Cortex of kidney (tissue), 1 donor: Measurements from ENCODE around the gene ORC4.
"Not testable (repeated sequence)": the region's sequence is repeated elsewhere in the genome, so short reads cannot be mapped to it uniquely, and the experiment has no call there.

Experiments
- DNase-seq: peaks from one replicate; lab custom pipeline; 2025; lab: John Stamatoyannopoulos, UW

ORC4 gene

DNA sequence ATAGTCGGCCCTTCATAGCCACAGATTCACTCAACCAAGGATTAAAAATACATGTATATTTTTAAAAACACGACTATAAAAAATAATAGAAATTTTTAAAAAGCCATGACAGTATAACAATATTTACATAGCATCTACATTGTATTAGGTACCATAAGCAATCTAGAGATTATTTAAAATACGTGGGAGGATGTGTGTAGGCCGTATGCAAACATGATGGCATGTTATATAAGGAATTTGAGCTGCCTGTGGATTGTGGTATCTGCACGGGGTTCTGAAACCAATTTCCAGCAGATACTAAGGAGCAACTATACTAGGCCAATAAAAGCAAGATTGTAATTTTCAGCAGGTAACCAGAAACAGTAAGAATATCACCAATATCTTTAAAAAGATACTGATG lies 5.9 kb downstream of the ORC4 start:
- no peak for DNase-seq

DNA sequence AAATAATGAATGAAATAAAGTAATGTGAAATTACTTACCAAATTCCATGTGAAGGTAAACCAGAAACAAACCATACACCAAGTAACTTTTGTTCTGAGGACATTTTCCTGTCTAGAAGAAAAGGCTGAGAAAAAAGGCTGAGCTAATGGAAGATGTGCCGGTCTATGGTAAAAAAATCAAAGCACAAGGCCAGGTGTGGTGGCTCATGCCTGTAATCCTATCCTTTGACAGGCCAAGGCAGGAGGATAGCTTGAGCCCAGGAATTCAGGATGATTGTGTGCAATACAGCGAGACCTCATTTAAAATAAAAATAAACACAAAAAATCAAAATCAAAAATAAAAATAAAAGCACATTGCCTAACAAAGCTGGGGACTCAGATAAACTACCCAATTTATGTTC lies 6.7 kb downstream of the ORC4 start:
- no peak for DNase-seq

- DNase-seq: not testable (repeated sequence)
These were observed 12.1 kb downstream of the ORC4 start for GRCh38 chr2:148008411-148008810.

DNA sequence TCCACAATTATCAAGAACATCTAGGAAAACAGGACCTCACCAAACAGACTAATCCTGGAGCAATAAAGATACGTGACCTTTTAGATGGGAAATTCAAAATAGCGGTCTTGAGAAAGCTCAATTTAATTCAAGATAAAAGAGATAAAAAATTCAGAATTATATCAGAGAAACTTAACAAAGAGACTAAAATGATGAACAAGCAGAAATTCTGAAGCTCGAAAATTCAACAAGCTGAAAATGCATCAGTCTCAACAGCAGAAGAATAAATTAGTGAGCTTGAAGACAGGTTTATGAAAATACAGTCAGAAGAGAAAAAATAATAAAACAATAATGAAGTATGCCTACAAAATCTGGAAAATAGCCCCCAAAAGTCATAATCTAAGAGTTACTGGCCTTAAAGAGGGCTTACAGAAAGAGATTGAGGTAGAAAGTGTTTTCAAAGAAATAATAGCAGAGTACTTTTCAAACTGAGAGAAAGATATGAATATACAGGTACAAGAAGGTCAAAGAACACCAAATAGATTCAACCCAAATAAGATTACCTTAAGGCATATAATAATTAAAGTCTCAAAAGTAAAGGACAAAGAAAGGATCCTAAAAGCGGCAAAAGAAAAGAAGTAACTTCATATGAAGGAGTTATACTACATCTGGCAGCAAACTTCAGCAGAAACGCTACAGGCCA lies 13.2 kb downstream of the ORC4 start:
- no peak for DNase-seq

- no peak for DNase-seq
These were observed 14.1 kb downstream of the ORC4 start for GRCh38 chr2:148006249-148007007.

GRCh38 chr2:148002420-148002819 lies 18.1 kb downstream of the ORC4 start:
- not testable (repeated sequence) for DNase-seq

DNA sequence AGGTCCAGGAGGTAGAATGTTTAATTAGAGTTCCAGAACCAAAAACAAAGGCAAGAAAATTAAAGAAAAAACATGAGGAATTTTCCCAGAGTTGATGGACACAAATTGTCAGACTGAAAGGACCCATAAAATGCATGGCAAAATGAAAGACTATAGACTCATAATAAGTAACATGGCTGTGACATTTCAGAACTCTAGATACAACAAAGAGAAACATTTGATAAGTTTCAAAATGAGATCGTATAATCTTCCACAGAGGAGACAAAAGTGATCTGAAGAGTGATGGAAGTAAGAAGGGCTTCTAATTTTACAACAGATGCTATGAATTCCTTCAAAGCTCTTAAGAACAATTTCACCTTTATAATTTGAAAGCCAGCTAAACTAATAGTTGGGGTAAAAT lies 20.4 kb downstream of the ORC4 start:
- no peak for DNase-seq

- DNase-seq: no peak
These were observed 21.4 kb downstream of the ORC4 start for GRCh38 chr2:147999126-147999525.

DNA sequence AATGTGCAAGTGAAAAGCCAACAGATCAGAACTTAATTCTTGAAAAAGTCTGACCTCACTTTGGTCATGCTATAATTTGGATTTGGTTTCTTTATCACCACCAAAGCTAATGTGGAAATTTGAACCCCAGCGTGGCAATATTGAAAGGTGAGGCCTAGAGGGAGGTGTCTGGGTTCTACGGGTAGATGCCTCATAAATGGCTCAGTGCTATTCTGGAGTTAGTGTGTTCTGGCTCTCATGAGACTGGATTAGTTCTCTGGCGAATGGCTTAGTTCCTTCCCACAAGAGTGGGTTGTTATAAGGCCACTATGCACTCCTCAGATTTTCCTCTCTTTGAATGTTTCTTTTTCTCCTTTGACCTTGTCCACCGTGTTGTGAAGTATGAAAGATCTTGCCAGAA lies 22.3 kb downstream of the ORC4 start:
- DNase-seq: no peak

DNA sequence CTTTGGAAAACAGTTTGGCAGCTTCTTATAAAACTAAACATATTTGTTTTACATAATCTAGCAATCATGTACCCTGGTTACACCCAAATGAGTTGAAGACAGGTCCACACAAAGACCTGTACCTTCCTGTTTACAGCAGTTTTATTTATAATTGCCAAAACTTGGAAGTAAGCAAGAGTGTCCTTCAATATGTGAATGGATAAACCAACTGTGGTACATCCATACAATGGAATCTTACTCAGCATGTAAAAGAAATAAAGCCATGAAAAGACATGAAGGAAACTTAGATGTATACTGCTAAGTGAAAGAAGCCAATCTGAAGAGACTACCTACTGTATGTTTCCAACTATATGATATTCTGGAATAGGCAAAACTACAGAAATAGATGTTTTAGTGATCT lies 23.7 kb downstream of the ORC4 start:
- DNase-seq: no peak

- DNase-seq: not testable (repeated sequence)
These were observed 25.6 kb downstream of the ORC4 start for GRCh38 chr2:147994965-147995364.

DNA sequence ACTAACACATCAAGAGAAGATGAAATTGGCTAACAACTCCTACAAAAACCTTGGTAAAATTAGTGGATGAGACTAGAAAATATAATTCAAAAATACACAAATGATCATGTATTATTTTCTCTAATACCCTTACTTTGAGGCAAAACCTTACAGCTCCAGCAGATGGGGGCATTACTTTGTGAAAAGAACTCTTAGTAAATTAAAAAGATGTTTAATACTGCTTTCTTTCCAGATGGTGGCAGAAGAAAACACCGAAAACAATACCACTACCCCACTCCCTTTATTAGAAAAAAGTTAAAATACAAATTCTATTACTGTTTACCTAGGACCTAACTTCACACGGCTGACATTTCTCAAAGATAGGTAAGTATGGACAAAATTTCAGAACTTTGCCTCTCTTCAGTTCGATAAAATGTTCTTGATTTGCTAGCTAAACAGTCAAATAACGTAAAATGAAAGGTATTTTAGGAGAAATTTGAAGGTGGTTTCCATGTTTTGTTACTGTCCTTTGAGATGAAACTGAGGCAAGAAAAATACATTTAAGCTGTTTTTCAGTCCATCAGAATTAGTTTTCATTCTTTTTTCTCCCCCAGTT lies 30.6 kb downstream of the ORC4 start:
- no peak for DNase-seq

DNA sequence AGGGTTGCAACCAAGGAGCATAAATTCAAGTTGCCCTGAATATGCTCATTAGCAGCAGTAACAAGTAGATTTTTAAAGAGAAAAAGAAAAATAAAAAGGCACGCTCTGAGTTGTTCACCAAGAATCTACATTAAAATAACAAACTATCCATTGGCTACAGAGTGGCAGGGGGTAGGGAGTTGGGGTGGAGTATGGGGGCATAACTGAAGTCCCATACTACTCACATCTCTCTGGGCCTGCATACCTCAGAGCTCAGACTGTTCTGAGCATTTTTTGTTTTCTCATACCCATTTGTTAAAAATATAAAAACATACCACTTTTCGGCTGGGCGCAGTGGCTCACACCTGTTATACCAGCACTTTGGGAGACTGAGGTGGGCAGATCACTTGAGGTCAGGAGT lies 31.4 kb downstream of the ORC4 start:
- no peak for DNase-seq

DNA sequence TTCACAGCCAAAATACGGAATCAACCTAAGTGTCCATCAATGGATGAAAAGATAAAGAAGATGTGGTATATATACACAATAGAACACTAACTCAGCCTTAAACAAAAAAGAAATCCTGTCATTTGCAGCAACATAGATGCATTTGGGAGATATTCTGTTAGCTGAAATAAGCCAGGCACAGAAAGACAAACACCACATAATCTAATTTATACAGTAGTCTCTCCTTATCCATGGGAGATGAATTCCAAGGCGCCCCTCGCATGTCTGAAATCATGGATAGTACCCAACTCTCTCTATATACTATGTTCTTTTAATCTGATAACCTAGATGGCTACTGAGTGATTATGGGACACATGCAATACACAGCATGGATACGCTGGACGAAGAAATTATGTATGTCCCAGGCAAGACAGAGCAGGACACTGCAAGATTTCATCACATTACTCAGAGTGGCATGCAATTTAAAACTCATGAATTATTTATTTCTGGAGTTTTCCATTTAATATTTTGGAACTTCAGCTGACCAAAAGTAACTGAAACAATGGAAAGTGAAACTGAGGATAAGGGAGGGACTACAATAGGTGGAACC lies 39.5 kb downstream of the ORC4 start:
- DNase-seq: no peak

DNA sequence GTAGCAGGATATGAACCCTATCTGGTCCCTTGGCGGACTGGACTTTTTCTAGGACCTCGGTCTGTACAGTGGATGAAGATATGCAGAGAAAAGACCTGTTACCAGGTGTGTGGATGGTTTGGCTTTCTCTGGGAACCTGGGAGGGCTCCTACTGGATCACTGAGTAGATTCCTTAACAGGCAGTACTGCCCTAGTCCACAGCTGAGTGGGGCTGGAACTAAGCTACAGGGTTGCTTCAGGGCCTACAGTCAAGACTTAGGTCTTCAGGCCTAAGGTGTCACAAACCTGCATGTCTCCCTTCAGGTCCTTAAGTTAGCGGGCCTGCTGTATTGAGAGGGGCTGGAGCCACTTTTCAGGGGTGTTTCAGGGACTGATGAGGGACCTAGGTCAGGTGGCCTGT lies 42.9 kb downstream of the ORC4 start:
- no peak for DNase-seq

GRCh38 chr2:147976102-147976501 lies 44.4 kb downstream of the ORC4 start:
- no peak for DNase-seq

DNA sequence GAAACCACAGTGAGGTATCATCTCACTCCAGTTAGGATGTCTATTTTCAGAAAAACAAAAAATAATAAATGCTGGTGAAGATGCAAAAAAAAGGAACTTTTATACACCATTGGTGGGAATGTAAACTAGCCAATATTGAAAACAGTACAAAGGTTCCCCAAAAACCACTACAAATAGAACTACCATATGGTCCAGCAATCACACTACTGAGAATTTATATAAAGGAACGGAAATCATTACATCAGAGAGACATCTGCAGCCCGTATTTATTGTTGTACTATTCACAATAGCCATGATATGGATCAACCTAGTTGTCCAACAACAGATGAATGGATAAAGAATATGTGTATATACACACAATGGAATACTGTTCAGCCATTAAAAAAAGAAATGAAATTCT lies 52.0 kb downstream of the ORC4 start:
- no peak for DNase-seq

DNA sequence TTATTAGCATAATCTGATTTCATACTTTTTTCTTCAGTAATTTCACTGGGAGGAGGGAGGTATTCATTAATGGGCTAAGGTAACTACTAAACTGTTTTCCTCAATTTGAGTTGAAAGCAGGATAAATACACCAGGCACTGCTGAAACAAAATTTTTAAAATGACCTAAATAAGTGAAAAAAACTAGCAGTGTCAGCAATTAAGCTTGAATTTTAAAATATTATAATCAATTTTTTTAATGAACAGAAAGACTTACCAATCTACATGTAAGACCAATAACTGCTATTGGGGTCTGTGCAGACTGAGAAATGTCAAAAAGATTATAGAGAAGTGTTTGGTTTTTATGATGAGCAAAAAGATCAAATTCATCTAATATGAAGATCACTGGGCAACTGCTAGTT lies 68.4 kb downstream of the ORC4 start:
- no peak for DNase-seq

GRCh38 chr2:147945660-147946059 lies 74.9 kb downstream of the ORC4 start:
- DNase-seq: no peak

DNA sequence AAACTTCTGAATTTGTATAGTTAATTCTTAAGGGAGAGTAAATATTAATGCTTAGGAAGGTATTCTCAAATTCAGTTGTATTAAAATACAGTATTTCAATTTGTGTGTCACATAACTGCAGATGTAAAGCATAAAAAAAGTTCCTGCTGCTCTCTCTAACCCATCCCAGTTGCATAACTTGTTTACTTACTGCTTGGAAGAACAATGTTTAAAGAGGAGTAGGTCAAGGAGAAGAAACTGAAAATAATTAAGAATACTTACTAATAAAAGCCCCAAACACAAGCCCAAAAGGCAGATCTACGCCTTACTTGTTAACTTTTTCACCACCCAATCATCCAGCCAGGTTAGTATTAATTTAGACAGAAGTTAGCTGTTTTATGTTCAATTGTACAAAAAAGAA lies 81.2 kb downstream of the ORC4 start:
- DNase-seq: no peak

GRCh38 chr2:147937744-147938349 lies 82.7 kb downstream of the ORC4 start:
- no peak for DNase-seq

- DNase-seq: no peak
These were observed 85.5 kb downstream of the ORC4 start for GRCh38 chr2:147934881-147935620.
